GM12864 (cell line): ENCODE results near the gene EVL.
A peak's percentile ranks its signal among the peaks of the same experiment; 100 is the strongest.

Source experiments
- DNase-seq: peaks from one replicate; pipeline ENCODE4 v3.0.0-alpha.2; 2011; ENCODE audit warnings: low read depth
- H3K4me3 ChIP-seq: 2 replicates; pipeline ENCODE4 v1.5.1; 2011; ENCODE audit warnings: mild to moderate bottlenecking, low read depth, low read length, control low read depth
- CTCF ChIP-seq: IDR thresholded peaks from 2 replicates; pipeline ENCODE4 v1.5.1; 2011; ENCODE audit warnings: low read depth, mild to moderate bottlenecking, moderate library complexity, low read length, control low read depth, inconsistent platforms; ENCODE audit errors: missing control alignments

EVL gene

GRCh38 chr14:100108042-100108825 is 43.0 kb downstream of the EVL start:
- DNase-seq, result peak; percentile 26
- TF ChIP-seq CTCF, result peak; percentile 94
- H3K4me3 ChIP-seq, result no peak overlapping the region

- H3K4me3 ChIP-seq, result no peak overlapping the region
- DNase-seq, result no peak
- no peak for TF ChIP-seq CTCF
These were observed 43.8 kb downstream of the EVL start for GRCh38 chr14:100108840-100109593.

GRCh38 chr14:100109594-100109955 is 44.4 kb downstream of the EVL start:
- DNase-seq, result no peak
- H3K4me3 ChIP-seq, result no peak overlapping the region
- no peak for TF ChIP-seq CTCF

- DNase-seq, result no peak
- no peak for TF ChIP-seq CTCF
- H3K4me3 ChIP-seq, result no peak overlapping the region
These were observed 45.6 kb downstream of the EVL start for GRCh38 chr14:100110816-100111215.

- no peak for DNase-seq
- H3K4me3 ChIP-seq, result no peak overlapping the region
- TF ChIP-seq CTCF, result no peak
These were observed 46.9 kb downstream of the EVL start for GRCh38 chr14:100111931-100112704.

GRCh38 chr14:100114109-100114765 is 49.0 kb downstream of the EVL start:
- no peak overlapping the region for H3K4me3 ChIP-seq
- no peak for TF ChIP-seq CTCF
- DNase-seq, result no peak
